Measurements from ENCODE around the gene MAGEF1.

DNA sequence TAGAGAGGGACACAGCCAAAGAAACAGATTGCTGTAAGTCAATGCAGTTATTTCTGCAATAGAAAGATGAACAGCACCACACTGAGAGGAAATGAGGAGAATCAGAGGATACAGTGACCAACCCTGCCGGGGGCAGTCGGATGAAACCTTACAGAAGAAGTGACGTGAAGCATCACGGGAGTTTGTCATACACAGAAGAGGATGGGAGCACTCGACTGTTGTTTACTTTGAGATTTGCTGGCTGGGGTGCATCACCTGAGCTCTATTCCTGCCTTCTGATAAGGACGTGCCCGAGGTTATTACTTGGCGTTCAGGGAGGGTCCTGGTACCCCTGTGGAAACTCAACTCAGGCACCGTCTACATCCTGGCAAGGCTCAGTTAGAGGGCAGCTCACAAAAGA is 45.4 kb downstream of the MAGEF1 start:
- TF ChIP-seq ISL1 (CRISPR knock-in tag; IDR thresholded peaks at IDR 0.05) (no peak), ZFP30 (CRISPR knock-in tag; IDR thresholded peaks at IDR 0.05) (no peak), PPARA (CRISPR knock-in tag; IDR thresholded peaks at IDR 0.05; ENCODE audit: borderline replicate concordance) (no peak), ZNF8 (CRISPR knock-in tag; IDR thresholded peaks at IDR 0.05) (no peak), GLIS3 (CRISPR knock-in tag; IDR thresholded peaks at IDR 0.05) (no peak), ESRRG (CRISPR knock-in tag; IDR thresholded peaks at IDR 0.05) (no peak), OSR1 (CRISPR knock-in tag; IDR thresholded peaks at IDR 0.05) (no peak), RARB (CRISPR knock-in tag; IDR thresholded peaks at IDR 0.05) (no peak), ZC3H10 (CRISPR knock-in tag; IDR thresholded peaks at IDR 0.05) (no peak), ZFP3 (CRISPR knock-in tag; IDR thresholded peaks at IDR 0.05) (no peak), CSDC2 (CRISPR knock-in tag; IDR thresholded peaks at IDR 0.05) (no peak)
- TF ChIP-seq, protein P1, sequence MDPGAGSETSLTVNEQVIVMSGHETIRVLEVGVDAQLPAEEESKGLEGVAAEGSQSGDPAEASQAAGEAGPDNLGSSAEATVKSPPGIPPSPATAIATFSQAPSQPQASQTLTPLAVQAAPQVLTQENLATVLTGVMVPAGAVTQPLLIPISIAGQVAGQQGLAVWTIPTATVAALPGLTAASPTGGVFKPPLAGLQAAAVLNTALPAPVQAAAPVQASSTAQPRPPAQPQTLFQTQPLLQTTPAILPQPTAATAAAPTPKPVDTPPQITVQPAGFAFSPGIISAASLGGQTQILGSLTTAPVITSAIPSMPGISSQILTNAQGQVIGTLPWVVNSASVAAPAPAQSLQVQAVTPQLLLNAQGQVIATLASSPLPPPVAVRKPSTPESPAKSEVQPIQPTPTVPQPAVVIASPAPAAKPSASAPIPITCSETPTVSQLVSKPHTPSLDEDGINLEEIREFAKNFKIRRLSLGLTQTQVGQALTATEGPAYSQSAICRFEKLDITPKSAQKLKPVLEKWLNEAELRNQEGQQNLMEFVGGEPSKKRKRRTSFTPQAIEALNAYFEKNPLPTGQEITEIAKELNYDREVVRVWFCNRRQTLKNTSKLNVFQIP (CRISPR knock-in tag; IDR thresholded peaks at IDR 0.05; ENCODE audit: borderline replicate concordance, low read depth) = no peak
- TF ChIP-seq, protein P2, sequence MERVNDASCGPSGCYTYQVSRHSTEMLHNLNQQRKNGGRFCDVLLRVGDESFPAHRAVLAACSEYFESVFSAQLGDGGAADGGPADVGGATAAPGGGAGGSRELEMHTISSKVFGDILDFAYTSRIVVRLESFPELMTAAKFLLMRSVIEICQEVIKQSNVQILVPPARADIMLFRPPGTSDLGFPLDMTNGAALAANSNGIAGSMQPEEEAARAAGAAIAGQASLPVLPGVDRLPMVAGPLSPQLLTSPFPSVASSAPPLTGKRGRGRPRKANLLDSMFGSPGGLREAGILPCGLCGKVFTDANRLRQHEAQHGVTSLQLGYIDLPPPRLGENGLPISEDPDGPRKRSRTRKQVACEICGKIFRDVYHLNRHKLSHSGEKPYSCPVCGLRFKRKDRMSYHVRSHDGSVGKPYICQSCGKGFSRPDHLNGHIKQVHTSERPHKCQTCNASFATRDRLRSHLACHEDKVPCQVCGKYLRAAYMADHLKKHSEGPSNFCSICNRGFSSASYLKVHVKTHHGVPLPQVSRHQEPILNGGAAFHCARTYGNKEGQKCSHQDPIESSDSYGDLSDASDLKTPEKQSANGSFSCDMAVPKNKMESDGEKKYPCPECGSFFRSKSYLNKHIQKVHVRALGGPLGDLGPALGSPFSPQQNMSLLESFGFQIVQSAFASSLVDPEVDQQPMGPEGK (CRISPR knock-in tag; IDR thresholded peaks at IDR 0.05; ENCODE audit: borderline replicate concordance) = no peak
